Measurements from ENCODE around the gene RAP1GAP. TPM values are rescaled to one million over a fixed set of nuclear protein-coding genes. Genes with fewer than 3 reads are reported as not detected.

RAP1GAP gene
- total RNA-seq, 2 experiments from 2014 or later = 0.20 to 0.44 TPM

- intact Hi-C loops (cut with DNase I, micrococcal nuclease) = no loop called here
- no peak overlapping the region for H3K4me3 Mint-ChIP-seq
- Histone ChIP-seq H3K27ac (ENCODE audit: low read depth in 1 of 2, low read length in 2 of 2) (no peak overlapping the region), H3K4me1 (ENCODE audit: insufficient read depth, low read length) (peaks cover 24% of the 10 kb centered on the region), H3K36me3 (ENCODE audit: insufficient read depth, low read length) (peaks cover 3% of the 10 kb centered on the region), H3K9me3 (ENCODE audit: control insufficient read depth in 1 of 2, insufficient read depth in 1 of 2, low read length in 2 of 2) (peaks cover 0 to 12% of the 10 kb centered on the region in 2 experiments), H3K4me3 (ENCODE audit: low read length) (no peak overlapping the region), H3K27me3 (ENCODE audit: control insufficient read depth in 1 of 2, insufficient read depth in 2 of 2, low read length in 2 of 2) (peaks cover 12 to 14% of the 10 kb centered on the region in 2 experiments)
- no peak for ATAC-seq (ENCODE audit: poor library complexity)
- ChIA-PET CTCF (no interaction called here), POLR2A (no interaction called here)
- peaks cover 12% of the 10 kb centered on the region for H3K36me3 Mint-ChIP-seq (ENCODE audit: low read depth)
- no peak for TF ChIP-seq CTCF (IDR thresholded peaks at IDR 0.05)
- H3K4me1 Mint-ChIP-seq (ENCODE audit: low read depth) = no peaks in the 10 kb centered on the region
- no peak overlapping the region for H3K27ac Mint-ChIP-seq
- no peaks in the 10 kb centered on the region for H3K9me3 Mint-ChIP-seq
- no peak for DNase-seq
- peaks cover 9% of the 10 kb centered on the region for H3K27me3 Mint-ChIP-seq
These were observed 3.5 kb upstream of the RAP1GAP start for GRCh38 chr1:21672478-21673276.

GRCh38 chr1:21671915-21672314 lies 2.8 kb upstream of the RAP1GAP start:
- no peak overlapping the region for H3K4me3 Mint-ChIP-seq
- no peak overlapping the region for H3K27ac Mint-ChIP-seq
- TF ChIP-seq CTCF (IDR thresholded peaks at IDR 0.05) = no peak
- ChIA-PET POLR2A (no interaction called here), CTCF (interaction anchor here (0.8 kb wide), 1 partner anchor 13 kb away, joined by 4 read pairs; no protein-coding TSS in a partner anchor)
- H3K4me1 Mint-ChIP-seq (ENCODE audit: low read depth) = no peaks in the 10 kb centered on the region
- peaks cover 7% of the 10 kb centered on the region for H3K36me3 Mint-ChIP-seq (ENCODE audit: low read depth)
- ATAC-seq (ENCODE audit: poor library complexity) (no peak), DNase-seq (no peak)
- Histone ChIP-seq H3K27me3 (ENCODE audit: control insufficient read depth in 1 of 2, insufficient read depth in 2 of 2, low read length in 2 of 2) (peaks cover 18 to 20% of the 10 kb centered on the region in 2 experiments), H3K4me3 (ENCODE audit: low read length) (no peak overlapping the region), H3K9me3 (ENCODE audit: control insufficient read depth in 1 of 2, insufficient read depth in 1 of 2, low read length in 2 of 2) (peaks cover 0 to 13% of the 10 kb centered on the region in 2 experiments), H3K4me1 (ENCODE audit: insufficient read depth, low read length) (peaks cover 25% of the 10 kb centered on the region), H3K36me3 (ENCODE audit: insufficient read depth, low read length) (peaks cover 3% of the 10 kb centered on the region), H3K27ac (ENCODE audit: low read depth in 1 of 2, low read length in 2 of 2) (no peak overlapping the region)
- peaks cover 16% of the 10 kb centered on the region for H3K27me3 Mint-ChIP-seq
- no peaks in the 10 kb centered on the region for H3K9me3 Mint-ChIP-seq
- intact Hi-C loops (cut with DNase I, micrococcal nuclease) = no loop called here

- peaks cover 23 to 25% of the 10 kb centered on the region in 2 experiments for H3K27me3 ChIP-seq (ENCODE audit: control insufficient read depth in 1 of 2, insufficient read depth in 2 of 2, low read length in 2 of 2)
- no peaks in the 10 kb centered on the region for H3K4me1 Mint-ChIP-seq (ENCODE audit: low read depth)
- peaks cover under 1% of the 10 kb centered on the region for H3K36me3 Mint-ChIP-seq (ENCODE audit: low read depth)
- H3K36me3 ChIP-seq (ENCODE audit: insufficient read depth, low read length) = peaks cover 3% of the 10 kb centered on the region
- H3K9me3 ChIP-seq (ENCODE audit: control insufficient read depth in 1 of 2, insufficient read depth in 1 of 2, low read length in 2 of 2) = peaks cover 0 to 15% of the 10 kb centered on the region in 2 experiments
- ATAC-seq (ENCODE audit: poor library complexity) (no peak), DNase-seq (no peak)
- POLR2A ChIA-PET = no interaction called here
- peaks cover 22% of the 10 kb centered on the region for H3K27me3 Mint-ChIP-seq
- no peak overlapping the region for H3K4me3 Mint-ChIP-seq
- H3K4me3 ChIP-seq (ENCODE audit: low read length) = no peak overlapping the region
- no peak overlapping the region for H3K27ac Mint-ChIP-seq
- no peak overlapping the region for H3K27ac ChIP-seq (ENCODE audit: low read depth in 1 of 2, low read length in 2 of 2)
- H3K4me1 ChIP-seq (ENCODE audit: insufficient read depth, low read length) = peaks cover 25% of the 10 kb centered on the region
- CTCF ChIA-PET = interaction anchor here (0.8 kb wide), 1 partner anchor 12 kb away, joined by 4 read pairs; no protein-coding TSS in a partner anchor
- intact Hi-C loops (cut with DNase I, micrococcal nuclease) = no loop called here
- no peak for TF ChIP-seq CTCF (IDR thresholded peaks at IDR 0.05)
- H3K9me3 Mint-ChIP-seq = no peaks in the 10 kb centered on the region
These were observed 2.1 kb upstream of the RAP1GAP start for GRCh38 chr1:21670956-21671902.

All from CD4-positive, alpha-beta T cell (primary cell).